HepG2 (cell line): ENCODE data around the gene GRIN3A. TPM values are rescaled to one million over a fixed set of nuclear protein-coding genes. Genes with fewer than 3 reads are reported as not detected.

Experiments used
- ATAC-seq: fragments of 200-7000 bp; cut with Tn5 transposase; 3 replicates; pipeline ENCODE4 v1.9.1; 2020; ENCODE audit warnings: mild to moderate bottlenecking, moderate library complexity
- BruUV-seq: library from RNA; stranded (reverse); fragments of 400-500 nt; replicated peaks from 2 replicates; lab custom pipeline; 2021; lab: Mats Ljungman, UMichigan
- CTCF ChIA-PET: fragments of 300-600 bp; formaldehyde crosslinking; extraction: SDS; loops from one replicate; lab custom pipeline; 2021; ENCODE audit warnings: low total read pairs, inconsistent platforms, low intra/inter-chr PET ratio; lab: Yijun Ruan, JAX
- POLR2A ChIA-PET: fragments of 350-600 bp; sonication (Branson Sonifier 250); formaldehyde crosslinking; loops from one replicate; lab custom pipeline; 2020; ENCODE audit warnings: antibody characterized with exemption, inconsistent platforms; lab: Yijun Ruan, JAX
- DNase-seq: peaks from one replicate; pipeline ENCODE4 v3.0.0-alpha.2; 2015; ENCODE audit warnings: low spot score
- FAIRE-seq: peaks from 3 replicates; lab custom pipeline; 2011; peaks lifted over from hg19 to GRCh38; lab: Jason Lieb, UNC
- H2AFZ ChIP-seq: one replicate; pipeline ENCODE4 v1.6.1; 2011; ENCODE audit warnings: low read length, inconsistent platforms
- H3K27ac ChIP-seq: fragments of 300-600 bp; 3 replicates; pipeline ENCODE4 v1.8.0; 2011; ENCODE audit warnings: mixed run types, mild to moderate bottlenecking, mixed read lengths, low read length, inconsistent platforms; ENCODE audit not compliant: insufficient read depth; ENCODE audit errors: extremely low read length
- H3K27me3 ChIP-seq, 2 experiments: fragments of 200-600 bp in 1 of 2; 2 replicates in 1 of 2; 3 replicates in 1 of 2; pipeline versions ENCODE4 v1.6.0 to v1.8.0; 2011; ENCODE audit warnings: low read length in 2 of 2, mild to moderate bottlenecking in 2 of 2, moderate library complexity in 2 of 2, inconsistent platforms in 1 of 2; ENCODE audit not compliant: insufficient read depth in 2 of 2, control insufficient read depth in 1 of 2
- H3K36me3 ChIP-seq, 2 experiments: fragments of 200-600 bp in 1 of 2; replicated peaks in 1 of 2; 2 replicates in 1 of 2; 3 replicates in 1 of 2; pipeline versions ENCODE4 v1.5.1 to v1.8.0; 2011; ENCODE audit warnings: low read length in 2 of 2, inconsistent platforms in 1 of 2; ENCODE audit not compliant: insufficient read depth in 2 of 2, control insufficient read depth in 1 of 2
- H3K4me1 ChIP-seq: 2 replicates; pipeline ENCODE4 v1.5.1; 2012; ENCODE audit warnings: low read length, inconsistent platforms; ENCODE audit not compliant: insufficient read depth
- H3K4me2 ChIP-seq: 2 replicates; pipeline ENCODE4 v1.6.0; 2011; ENCODE audit warnings: low read depth, low read length, inconsistent platforms
- H3K4me3 ChIP-seq, 3 experiments: fragments of 200-600 bp in 1 of 3; sonication (generic), shearing (Covaris generic) in 1 of 3; replicated peaks in 1 of 3; 2 replicates each; pipeline ENCODE4 v1.5.1; 2011 to 2016; ENCODE audit warnings: low read length in 3 of 3, inconsistent platforms in 2 of 3, low read depth in 2 of 3, mild to moderate bottlenecking in 2 of 3, control low read depth in 1 of 3, mixed read lengths in 1 of 3; ENCODE audit not compliant: insufficient read depth in 1 of 3
- H3K79me2 ChIP-seq: one replicate; pipeline ENCODE4 v1.6.1; 2011; ENCODE audit warnings: low read length, inconsistent platforms; ENCODE audit not compliant: insufficient read depth
- H3K9ac ChIP-seq: 2 replicates; pipeline ENCODE4 v1.6.0; 2011; ENCODE audit warnings: mild to moderate bottlenecking, low read depth, low read length, inconsistent platforms; ENCODE audit not compliant: insufficient read depth
- H3K9me3 ChIP-seq: 2 replicates; pipeline ENCODE4 v1.5.1; 2012; ENCODE audit warnings: mild to moderate bottlenecking, low read length
- H4K20me1 ChIP-seq: 2 replicates; pipeline ENCODE4 v1.6.0; 2011; ENCODE audit warnings: inconsistent platforms, mild to moderate bottlenecking, low read length, moderate library complexity; ENCODE audit not compliant: insufficient read depth
- ATRX ChIP-seq: sonication (generic); formaldehyde crosslinking; IDR thresholded peaks from 2 replicates; pipeline ENCODE4 v1.4.0; 2020; ENCODE audit warnings: missing genetic modification reagents, borderline replicate concordance
- BHLHE40 ChIP-seq: IDR thresholded peaks from 2 replicates; pipeline ENCODE4 v1.6.1; 2011; ENCODE audit warnings: low read length, improper control_type of control experiment
- KLF16 ChIP-seq, 2 experiments: sonication (generic) in 1 of 2; formaldehyde crosslinking in 1 of 2; IDR thresholded peaks; 2 replicates each; pipeline versions ENCODE4 v1.6.1 to v1.8.0; 2016 to 2023; ENCODE audit warnings: missing genetic modification reagents in 2 of 2, missing compliant biosample characterization in 1 of 2
- MEIS1 ChIP-seq: sonication (generic); formaldehyde crosslinking; IDR thresholded peaks from 2 replicates; pipeline ENCODE4 v1.9.0; 2021; ENCODE audit warnings: mild to moderate bottlenecking, missing genetic modification reagents, moderate library complexity, borderline replicate concordance
- NRL ChIP-seq: sonication (generic); formaldehyde crosslinking; IDR thresholded peaks from 2 replicates; pipeline ENCODE4 v1.5.0; 2020; ENCODE audit warnings: missing genetic modification reagents, mild to moderate bottlenecking, moderate library complexity, borderline replicate concordance
- RELA ChIP-seq: sonication (generic); formaldehyde crosslinking; IDR thresholded peaks from 2 replicates; pipeline ENCODE4 v1.4.0; 2020; ENCODE audit warnings: missing genetic modification reagents
- REXO4 ChIP-seq: sonication (generic); formaldehyde crosslinking; IDR thresholded peaks from 2 replicates; pipeline ENCODE4 v1.8.0; 2022; ENCODE audit warnings: missing genetic modification reagents, mild to moderate bottlenecking, borderline replicate concordance
- SALL1 ChIP-seq: sonication (generic); formaldehyde crosslinking; IDR thresholded peaks from 2 replicates; pipeline ENCODE4 v1.8.0; 2022; ENCODE audit warnings: mild to moderate bottlenecking, missing genetic modification reagents
- TSC22D2 ChIP-seq: sonication (generic); formaldehyde crosslinking; IDR thresholded peaks from 2 replicates; pipeline ENCODE4 v1.5.1; 2020; ENCODE audit warnings: missing genetic modification reagents, mild to moderate bottlenecking, borderline replicate concordance
- YEATS4 ChIP-seq: sonication (generic); formaldehyde crosslinking; IDR thresholded peaks from 2 replicates; pipeline ENCODE4 v1.4.0; 2020; ENCODE audit warnings: missing genetic modification reagents, borderline replicate concordance
- ZKSCAN5 ChIP-seq: sonication (generic); formaldehyde crosslinking; IDR thresholded peaks from 2 replicates; pipeline ENCODE4 v1.5.1; 2020; ENCODE audit warnings: mild to moderate bottlenecking, missing genetic modification reagents
- ZNF331 ChIP-seq: sonication (generic); formaldehyde crosslinking; IDR thresholded peaks from 2 replicates; pipeline ENCODE4 v1.4.0; 2020; ENCODE audit warnings: missing genetic modification reagents
- ZNF354B ChIP-seq: sonication (generic); formaldehyde crosslinking; IDR thresholded peaks from 2 replicates; pipeline ENCODE4 v1.8.0; 2022; ENCODE audit warnings: mild to moderate bottlenecking, missing genetic modification reagents
- ZNF589 ChIP-seq: sonication (generic); formaldehyde crosslinking; conservative IDR thresholded peaks from 2 replicates; pipeline ENCODE4 v1.8.0; 2022; ENCODE audit warnings: mild to moderate bottlenecking, moderate library complexity, missing genetic modification reagents
- WGBS: methylation state at CpG from one replicate; pipeline ENCODE4 v1.1.6; 2017; ENCODE audit warnings: low lambda C conversion rate; 5-methylcytosine and 5-hydroxymethylcytosine counted together
- in situ Hi-C: cut with HindIII; loops from 2 replicates; pipeline ENCODE4 v1.10.0; 2017; ENCODE audit warnings: low pct_unique_long_range_greater_than_20kb; ENCODE audit not compliant: extremely low pct_ligation_motif_present
- intact Hi-C: fragments of 100-400 bp; cut with micrococcal nuclease; formaldehyde crosslinking; loops from one replicate; pipeline ENCODE4 v1.10.0; 2022; ENCODE audit not compliant: unreplicated experiment
- polyA plus RNA-seq, 8 experiments: library from polyadenylated mRNA; depleted of rRNA in 3 of 8; stranded (reverse) in 7 of 8; unstranded in 1 of 8; fragments of >200 nt; fragmentation: Illumina TruSeq in 4 of 8; extraction: Trizol in 4 of 8; gene quantifications; 2 replicates each; pipeline versions ENCODE4 v1.2.1 to v1.2.3, GENCODE V29; 2011 to 2016; ENCODE audit warnings: low read depth in 4 of 8, missing spikeins in 1 of 8, mixed read lengths in 1 of 8; ENCODE audit not compliant: insufficient read depth in 1 of 8
- total RNA-seq, 5 experiments: library from RNA; depleted of rRNA; stranded (reverse); fragments of >200 nt; fragmentation: Illumina TruSeq; extraction: Trizol; gene quantifications; 2 replicates each; pipeline ENCODE4 v1.2.3, GENCODE V29; 2016; ENCODE audit warnings: low read depth in 1 of 5
- TF ChIP-seq, protein P1 (sequence below): sonication (generic); formaldehyde crosslinking; IDR thresholded peaks from 2 replicates; pipeline ENCODE4 v1.4.0; 2020; ENCODE audit warnings: missing genetic modification reagents
- TF ChIP-seq, protein P2 (sequence below): sonication (generic); formaldehyde crosslinking; IDR thresholded peaks from 2 replicates; pipeline ENCODE4 v1.4.0; 2020; ENCODE audit warnings: missing genetic modification reagents, mild to moderate bottlenecking, borderline replicate concordance

GRIN3A gene
- total and polyA plus RNA-seq, 2 of the 13 experiments (the other 11 are each of a cell fraction or from before 2014, with no cell fraction given) = not detected

DNA sequence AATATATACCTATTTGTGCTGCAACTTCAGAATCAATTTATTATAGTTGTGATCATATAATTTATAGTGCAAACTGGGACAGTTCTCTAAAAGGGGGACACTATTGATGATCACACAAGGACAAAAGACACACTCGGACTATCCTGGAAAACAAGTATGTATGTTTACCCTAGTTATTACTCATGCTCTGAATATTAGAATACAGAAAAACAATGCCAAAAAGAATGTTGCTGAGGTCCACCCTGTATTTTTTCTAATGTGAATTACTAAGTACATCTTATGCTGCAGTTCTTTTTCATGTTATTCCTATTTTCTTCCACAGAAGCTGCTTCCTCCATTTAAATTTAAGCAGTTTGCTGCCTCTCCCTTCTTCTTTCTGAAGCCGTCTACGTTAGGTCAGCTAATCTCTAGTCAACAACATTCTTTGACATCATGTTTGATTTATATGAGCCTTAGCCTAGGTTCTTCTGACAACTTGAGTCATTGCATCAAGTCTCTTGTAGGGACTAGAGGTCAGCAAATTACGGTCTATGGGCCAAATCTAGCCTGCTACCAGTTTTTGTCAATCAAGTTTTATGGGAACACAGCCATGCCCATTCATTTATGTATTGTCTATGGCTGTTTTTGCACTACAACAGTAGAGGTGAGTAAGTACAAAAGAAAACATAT, 103.6 kb downstream of the GRIN3A start:
- Histone ChIP-seq H3K36me3 (no peaks in the 10 kb centered on the region), H2AFZ (no peak overlapping the region), H3K9ac (no peak overlapping the region), H3K4me2 (no peak overlapping the region), H3K27ac (no peak overlapping the region), H3K4me1 (no peaks in the 10 kb centered on the region), H3K9me3 (no peaks in the 10 kb centered on the region), H3K79me2 (no peaks in the 10 kb centered on the region), H3K4me3 (no peak overlapping the region), H4K20me1 (no peaks in the 10 kb centered on the region), H3K27me3 (no peaks in the 10 kb centered on the region)
- intact Hi-C loops (no loop called here), in situ Hi-C loops (no loop called here)
- DNase-seq = no peak
- no peak for TF ChIP-seq KLF16 (CRISPR knock-in tag; IDR thresholded peaks at IDR 0.05)
- TF ChIP-seq TSC22D2 (CRISPR knock-in tag) = no peak
- no peak for TF ChIP-seq BHLHE40
- TF ChIP-seq ZNF589 (CRISPR knock-in tag) = no peak
- no peak for TF ChIP-seq ZNF354B
- no peak for TF ChIP-seq REXO4 (CRISPR knock-in tag)
- TF ChIP-seq, protein P1, sequence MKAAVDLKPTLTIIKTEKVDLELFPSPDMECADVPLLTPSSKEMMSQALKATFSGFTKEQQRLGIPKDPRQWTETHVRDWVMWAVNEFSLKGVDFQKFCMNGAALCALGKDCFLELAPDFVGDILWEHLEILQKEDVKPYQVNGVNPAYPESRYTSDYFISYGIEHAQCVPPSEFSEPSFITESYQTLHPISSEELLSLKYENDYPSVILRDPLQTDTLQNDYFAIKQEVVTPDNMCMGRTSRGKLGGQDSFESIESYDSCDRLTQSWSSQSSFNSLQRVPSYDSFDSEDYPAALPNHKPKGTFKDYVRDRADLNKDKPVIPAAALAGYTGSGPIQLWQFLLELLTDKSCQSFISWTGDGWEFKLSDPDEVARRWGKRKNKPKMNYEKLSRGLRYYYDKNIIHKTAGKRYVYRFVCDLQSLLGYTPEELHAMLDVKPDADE (CRISPR knock-in tag) = no peak
- CTCF ChIA-PET = no interaction called here
- POLR2A ChIA-PET = no interaction called here
- no peak for FAIRE-seq
- WGBS = 18% methylated on average over 4 of the region's 4 CpGs
- no TSS peak for BruUV-seq
- ATAC-seq = no peak

- POLR2A ChIA-PET = no interaction called here
- H3K36me3 ChIP-seq = no peaks in the 10 kb centered on the region
- H3K27ac ChIP-seq = no peak overlapping the region
- H3K9me3 ChIP-seq = no peaks in the 10 kb centered on the region
- no peaks in the 10 kb centered on the region for H3K27me3 ChIP-seq
- DNase-seq (no peak), FAIRE-seq (no peak), ATAC-seq (no peak)
- CTCF ChIA-PET = no interaction called here
- in situ Hi-C loops = no loop called here
- no peak overlapping the region for H3K4me2 ChIP-seq
- no TSS peak for BruUV-seq
- 8% methylated on average over 1 of the region's 1 CpG for WGBS
- H3K4me1 ChIP-seq = no peaks in the 10 kb centered on the region
- no peaks in the 10 kb centered on the region for H4K20me1 ChIP-seq
- H3K79me2 ChIP-seq = no peaks in the 10 kb centered on the region
- no peak overlapping the region for H3K9ac ChIP-seq
- H3K4me3 ChIP-seq = no peak overlapping the region
- TF ChIP-seq ZNF331 (CRISPR knock-in tag) (no peak), ATRX (CRISPR knock-in tag) (no peak), NRL (CRISPR knock-in tag) (no peak), RELA (CRISPR knock-in tag) (no peak), MEIS1 (no peak), YEATS4 (CRISPR knock-in tag) (no peak), SALL1 (CRISPR knock-in tag) (no peak), ZKSCAN5 (no peak)
- TF ChIP-seq, protein P2, sequence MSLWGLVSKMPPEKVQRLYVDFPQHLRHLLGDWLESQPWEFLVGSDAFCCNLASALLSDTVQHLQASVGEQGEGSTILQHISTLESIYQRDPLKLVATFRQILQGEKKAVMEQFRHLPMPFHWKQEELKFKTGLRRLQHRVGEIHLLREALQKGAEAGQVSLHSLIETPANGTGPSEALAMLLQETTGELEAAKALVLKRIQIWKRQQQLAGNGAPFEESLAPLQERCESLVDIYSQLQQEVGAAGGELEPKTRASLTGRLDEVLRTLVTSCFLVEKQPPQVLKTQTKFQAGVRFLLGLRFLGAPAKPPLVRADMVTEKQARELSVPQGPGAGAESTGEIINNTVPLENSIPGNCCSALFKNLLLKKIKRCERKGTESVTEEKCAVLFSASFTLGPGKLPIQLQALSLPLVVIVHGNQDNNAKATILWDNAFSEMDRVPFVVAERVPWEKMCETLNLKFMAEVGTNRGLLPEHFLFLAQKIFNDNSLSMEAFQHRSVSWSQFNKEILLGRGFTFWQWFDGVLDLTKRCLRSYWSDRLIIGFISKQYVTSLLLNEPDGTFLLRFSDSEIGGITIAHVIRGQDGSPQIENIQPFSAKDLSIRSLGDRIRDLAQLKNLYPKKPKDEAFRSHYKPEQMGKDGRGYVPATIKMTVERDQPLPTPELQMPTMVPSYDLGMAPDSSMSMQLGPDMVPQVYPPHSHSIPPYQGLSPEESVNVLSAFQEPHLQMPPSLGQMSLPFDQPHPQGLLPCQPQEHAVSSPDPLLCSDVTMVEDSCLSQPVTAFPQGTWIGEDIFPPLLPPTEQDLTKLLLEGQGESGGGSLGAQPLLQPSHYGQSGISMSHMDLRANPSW (CRISPR knock-in tag) = no peak
- H2AFZ ChIP-seq = no peak overlapping the region
- intact Hi-C loops = no loop called here
These were observed 105.8 kb downstream of the GRIN3A start for GRCh38 chr9:101632611-101633010.
